Inflammatory macrophage (primary cell): ENCODE results near the gene ELMO1.

Experiments
- DNase-seq, 2 donors: peaks; one replicate each; pipeline ENCODE4 v3.0.0-alpha.2; 2020 to 2022

ELMO1 gene

DNA sequence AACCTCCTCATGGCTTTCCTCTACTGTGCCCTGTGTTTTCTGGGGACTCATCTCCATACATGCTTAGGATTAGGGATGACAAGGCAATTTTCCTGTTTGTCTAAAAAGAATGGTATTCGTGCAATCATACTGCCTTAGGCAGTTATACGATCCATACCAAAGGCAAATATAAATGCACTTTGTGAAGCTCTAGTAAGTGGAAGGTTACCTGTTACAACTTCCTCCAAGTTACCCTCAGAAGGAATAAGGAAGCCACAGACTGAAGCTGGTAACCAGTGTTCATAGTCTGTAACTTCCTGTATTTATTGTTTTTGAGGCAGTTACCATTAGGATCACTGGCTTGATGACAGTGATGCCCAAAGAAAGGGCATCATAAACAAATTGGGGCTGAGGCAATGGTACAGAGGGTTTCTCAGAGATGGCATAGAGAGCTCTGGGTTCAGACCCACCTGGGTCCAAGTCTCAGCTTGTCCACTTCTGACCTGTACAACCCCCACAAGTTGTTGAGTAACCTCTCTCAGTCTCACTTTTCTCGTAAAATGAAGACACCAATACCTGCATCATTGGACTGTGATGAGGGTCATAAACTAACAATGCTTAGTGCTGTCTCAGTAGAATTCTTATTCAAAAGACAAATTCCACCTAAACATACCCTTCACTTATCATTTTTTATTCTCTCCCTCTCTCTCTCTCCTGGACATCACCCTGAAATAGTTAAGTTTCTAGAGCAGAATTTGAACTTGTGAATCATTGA lies 138.2 kb downstream of the ELMO1 start:
- DNase-seq: peak; percentile 66 to 77

DNA sequence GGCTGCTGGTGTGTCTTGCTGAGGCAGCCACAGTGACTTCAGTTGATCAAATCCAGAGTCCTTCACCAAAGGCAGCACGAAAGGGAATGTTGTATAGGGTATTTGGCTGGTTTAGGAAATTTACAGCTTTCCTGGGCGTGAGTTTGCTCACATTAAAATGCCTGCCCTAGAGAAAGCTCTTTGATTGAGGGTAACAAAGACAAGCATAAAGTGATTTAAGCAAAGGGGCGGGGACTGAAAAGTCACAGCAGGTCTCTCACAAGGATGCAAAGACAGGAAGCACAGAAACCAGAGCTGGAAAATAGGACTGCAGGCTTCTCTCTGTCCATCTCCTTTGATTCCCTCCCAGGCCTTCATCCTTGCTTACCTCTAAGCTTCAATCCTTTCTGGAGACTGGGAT lies 139.2 kb downstream of the ELMO1 start:
- DNase-seq: no peak

DNA sequence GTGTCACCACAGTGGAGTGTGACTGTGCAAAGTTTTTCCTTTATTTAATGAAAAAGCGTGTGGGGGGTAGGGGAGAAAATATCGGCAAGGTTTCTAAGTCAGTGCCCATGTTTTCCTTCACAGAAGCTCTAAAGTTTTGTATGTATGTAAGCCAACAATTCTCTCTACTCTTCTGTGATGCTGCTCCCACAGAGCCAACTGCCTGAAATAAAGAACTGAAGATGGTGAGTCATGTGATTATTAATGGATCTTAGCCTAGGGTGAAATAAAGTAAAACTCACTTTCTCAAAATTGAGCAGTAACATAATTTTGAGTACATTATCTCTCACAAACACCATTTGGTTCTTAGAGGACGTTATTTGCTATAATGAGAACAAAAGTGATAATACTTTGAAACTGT lies 143.7 kb downstream of the ELMO1 start:
- peak in 1 of 2 donors; percentile 16 for DNase-seq

DNA sequence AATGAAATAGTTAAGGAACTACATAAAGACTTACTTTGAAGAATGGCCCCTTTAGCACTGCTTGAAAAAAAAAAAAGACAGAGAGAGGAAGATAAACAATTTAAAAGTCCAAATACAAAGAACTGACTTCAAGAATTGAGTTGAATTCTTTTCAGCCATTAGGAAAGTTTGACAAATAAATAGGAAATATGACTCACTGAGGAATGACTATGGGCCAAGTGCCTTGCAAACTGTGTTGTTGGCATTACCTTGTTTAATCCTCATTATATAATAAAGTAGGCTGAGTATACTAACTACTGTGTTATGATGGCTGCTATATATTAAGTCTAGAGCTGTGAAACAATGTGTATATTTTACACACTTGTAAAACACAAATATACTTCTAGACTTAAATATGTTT lies 151.1 kb downstream of the ELMO1 start:
- peak; percentile 15 to 18 for DNase-seq

DNA sequence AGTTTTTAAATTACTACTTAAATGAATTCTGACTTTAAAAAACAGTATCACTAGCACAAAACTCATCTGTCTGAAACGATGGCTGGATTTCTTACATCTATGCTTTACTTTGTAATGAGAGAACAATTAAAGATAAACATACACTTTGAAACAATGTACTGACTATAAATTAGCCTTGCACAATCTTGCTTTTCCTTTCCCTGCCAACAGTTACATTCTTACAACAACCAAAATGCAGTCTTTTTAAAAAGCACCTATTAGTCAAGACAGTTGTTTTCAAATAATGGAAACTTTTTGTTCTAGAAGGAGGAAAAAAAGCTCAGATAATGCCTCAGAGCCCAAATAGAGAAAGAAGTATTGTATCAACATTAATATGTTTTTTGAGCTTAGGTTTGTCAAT lies 153.3 kb downstream of the ELMO1 start:
- no peak for DNase-seq

DNA sequence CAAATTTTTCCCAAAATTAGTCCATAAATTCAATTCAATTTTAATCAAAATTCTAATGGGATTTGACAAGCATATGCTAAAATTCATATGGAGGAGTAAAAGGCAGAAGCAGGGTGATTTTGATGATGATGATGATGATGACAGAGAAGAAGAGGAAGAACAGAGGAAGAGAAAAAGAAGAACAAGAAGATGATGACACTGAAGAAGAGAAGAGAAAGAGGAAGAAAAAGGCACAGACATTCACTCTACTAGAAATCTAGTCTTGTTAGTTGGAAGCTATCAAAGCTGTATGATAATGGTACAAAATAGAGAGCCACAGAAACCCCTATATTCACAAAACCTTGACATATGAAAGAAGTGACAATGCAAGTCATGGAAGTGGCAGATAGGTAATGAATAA lies 157.9 kb downstream of the ELMO1 start:
- DNase-seq: peak in 1 of 2 donors; percentile 55

DNA sequence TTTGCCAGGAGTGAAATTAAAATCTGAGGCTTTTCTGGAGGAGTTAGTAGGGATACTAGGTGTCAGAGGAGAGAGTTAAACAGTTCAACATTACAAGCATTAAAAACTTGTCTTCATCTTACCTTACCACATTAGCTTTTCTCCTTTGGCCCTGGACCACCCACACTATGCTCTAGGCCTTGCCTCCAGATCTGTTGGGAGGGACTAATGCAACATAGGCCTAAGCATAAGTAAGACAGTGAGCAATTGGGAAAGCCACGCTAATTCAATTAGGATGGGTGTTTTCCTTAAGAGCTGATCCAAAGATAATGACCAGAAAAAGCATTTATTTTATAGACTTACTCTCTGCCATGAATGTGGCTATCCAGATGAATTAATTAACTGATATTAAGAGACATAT lies 158.9 kb downstream of the ELMO1 start:
- no peak for DNase-seq

DNA sequence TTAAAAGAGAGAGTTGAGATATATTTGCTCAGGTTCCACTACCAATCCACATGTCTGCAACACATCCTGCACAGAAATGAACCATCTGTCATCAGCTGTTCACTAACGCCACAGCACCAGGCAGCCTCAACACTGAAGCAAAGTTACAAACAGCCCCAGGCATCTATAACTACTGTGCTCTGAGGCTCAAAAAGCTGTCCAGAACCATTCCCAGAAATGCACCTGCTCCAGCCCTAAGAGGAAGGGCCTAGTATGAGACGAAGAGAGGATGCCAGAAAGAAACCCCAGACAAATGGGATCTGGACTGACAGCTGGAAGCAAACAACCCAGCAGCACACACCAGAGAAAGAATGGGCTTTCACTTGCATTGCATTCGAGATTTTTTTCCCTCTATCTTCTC lies 159.3 kb downstream of the ELMO1 start:
- no peak for DNase-seq

DNA sequence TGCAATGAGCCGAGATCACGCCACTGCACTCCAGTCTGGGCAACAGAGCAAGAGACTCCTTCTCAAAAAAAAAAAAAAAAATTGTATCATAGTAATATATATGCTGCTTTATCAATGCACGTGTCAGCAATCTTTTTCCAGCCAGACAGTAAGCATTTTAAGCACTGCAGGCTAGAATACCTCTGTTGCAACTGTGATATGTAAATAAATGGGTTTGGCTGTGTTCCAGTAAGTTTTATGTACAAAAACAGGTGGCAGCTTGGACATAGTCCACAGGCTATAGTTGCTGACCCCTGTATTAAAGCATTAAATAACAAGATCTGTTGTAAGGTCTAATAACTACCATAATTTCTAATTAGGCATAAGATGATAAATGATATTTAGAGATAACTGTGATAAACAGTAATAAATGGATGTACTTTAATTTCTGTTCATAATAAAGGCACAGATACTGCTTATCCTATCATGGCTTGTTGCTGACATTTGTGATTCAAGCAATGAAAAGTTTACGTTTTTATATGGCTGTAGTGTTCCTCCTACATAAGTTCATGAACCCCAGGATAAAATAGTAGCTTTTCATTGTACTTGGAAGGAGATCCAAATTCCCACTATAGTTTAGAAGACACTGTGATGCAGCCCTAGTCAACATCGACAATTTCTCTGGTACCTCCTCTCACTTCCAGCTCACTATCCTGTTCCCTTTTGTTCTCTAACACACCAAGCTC lies 161.4 kb downstream of the ELMO1 start:
- no peak for DNase-seq

DNA sequence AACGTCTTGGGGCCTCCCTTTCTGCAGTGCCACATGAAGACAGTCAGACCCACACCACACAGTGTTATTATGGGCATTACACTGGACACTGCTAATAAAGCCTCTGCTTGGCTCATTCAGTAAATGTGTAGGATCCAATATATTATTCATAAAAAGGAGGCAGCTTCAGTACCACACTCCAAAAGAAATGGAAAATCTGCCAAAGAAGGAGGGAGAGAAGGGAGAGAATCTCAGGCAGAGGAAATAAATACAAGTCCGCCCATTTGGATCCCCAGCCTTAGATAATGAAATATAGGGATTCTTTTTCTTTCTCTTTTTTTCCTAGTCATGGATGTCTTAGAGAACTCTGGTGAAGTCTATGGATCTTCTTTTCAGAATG lies 162.2 kb downstream of the ELMO1 start:
- no peak for DNase-seq

DNA sequence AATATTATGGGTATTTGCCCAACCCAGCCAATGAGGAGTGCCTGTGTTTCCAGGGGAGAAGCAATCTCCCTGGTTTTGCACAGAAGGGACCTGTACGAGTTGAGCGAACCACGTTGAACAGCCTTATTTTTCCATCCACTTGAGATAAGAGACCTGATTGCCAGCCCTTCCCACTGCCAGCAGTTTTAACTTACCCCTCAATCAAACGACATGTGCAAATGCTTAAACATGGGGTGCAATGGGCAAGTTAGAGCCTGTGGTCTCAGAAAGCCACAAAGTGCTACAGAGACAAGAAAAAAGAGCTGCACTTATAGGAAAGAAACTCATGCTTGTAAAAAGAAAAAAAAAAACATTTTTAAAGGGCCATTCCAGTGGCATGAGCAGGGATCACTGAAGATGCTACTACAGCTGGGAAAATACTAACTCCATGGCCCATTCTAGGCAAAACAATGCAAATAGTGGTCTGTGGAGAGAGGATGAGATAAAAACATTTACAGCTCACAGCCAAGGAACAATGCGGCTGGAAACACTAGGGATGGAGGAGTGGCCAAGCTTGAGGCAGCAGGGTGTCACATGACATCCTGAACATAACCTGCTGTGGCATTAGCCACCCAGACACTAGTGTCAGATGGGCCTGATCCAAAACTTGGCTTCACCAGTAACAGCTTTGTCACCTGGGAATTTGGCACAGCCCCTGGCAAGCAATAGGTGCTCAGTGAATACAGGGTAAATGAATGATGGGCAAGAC lies 162.8 kb downstream of the ELMO1 start:
- no peak for DNase-seq

DNA sequence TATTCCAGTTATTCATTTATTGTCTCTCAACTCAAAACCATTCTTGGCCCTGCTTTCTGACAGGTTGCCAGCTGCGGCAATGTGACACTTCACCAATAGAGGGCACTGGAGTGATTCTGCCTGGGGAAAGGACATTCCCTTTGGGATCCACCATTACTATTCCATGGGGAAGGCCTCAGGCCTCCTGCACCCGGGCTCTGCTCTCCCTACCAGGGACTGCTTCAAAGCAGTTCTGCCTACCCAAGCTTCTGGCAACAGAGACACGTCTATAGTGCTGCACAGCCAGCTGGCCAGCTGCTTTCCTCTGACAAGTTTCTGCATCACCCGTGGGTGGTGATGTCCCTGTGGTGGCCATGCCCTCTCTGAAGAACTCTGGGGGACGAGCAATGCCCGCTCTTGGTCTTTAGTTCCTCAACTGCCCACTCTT lies 163.8 kb downstream of the ELMO1 start:
- peak; percentile 89 to 95 for DNase-seq

DNA sequence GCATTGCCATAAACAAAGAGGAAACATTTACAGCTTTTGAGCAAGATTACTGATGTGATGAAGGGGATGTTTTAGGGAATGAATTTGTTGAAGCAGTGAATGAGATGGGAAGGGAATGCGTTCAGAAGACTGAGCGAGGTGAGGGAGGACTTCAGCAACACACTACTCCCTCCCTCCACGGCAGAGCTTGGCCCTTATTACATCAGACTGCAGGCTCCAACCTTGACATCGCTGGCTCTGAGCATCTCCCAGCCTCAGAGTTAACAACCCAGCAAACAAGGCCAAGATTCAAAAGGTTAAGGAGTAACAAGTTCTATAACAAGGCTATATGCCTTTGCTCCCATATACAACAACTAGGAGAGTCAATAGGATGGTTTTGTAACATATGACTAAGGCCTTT lies 164.4 kb downstream of the ELMO1 start:
- DNase-seq: no peak

DNA sequence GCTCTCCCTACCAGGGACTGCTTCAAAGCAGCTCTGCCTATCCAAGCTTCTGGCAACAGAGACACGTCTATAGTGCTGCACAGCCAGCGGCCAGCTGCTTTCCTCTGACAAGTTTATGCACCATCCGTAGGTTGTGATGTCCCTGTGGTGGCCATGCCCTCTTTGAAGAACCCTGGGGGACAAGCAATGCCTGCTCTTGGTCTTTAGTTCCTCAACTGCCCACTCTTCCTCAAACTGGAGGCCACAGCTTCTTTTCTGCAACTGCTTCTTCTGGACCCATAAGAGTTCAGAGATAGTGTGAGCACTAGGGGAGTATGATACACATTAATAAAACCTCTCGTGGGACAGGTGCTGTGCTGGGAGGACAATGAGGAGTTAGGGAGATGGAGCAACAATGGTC lies 164.9 kb downstream of the ELMO1 start:
- peak; percentile 64 to 80 for DNase-seq

DNA sequence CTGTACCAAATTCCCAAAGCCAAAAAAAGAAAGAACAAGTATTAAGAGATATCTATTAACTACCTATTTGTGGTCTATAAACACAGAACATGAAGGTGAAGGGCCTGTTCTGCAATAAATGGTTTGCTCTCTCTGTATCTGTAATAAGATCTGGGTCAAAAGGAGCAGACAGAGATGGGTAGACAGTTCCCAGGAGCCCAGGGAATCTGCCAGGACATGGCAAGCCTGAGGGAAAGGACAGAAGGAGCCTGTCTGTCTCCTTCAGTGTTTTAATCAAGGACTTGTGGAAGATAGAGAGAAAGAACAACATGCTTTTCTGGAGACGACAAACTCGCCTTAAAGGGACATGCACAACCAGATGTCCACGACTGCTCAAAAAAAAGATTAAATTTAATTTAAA lies 165.7 kb downstream of the ELMO1 start:
- DNase-seq: no peak

DNA sequence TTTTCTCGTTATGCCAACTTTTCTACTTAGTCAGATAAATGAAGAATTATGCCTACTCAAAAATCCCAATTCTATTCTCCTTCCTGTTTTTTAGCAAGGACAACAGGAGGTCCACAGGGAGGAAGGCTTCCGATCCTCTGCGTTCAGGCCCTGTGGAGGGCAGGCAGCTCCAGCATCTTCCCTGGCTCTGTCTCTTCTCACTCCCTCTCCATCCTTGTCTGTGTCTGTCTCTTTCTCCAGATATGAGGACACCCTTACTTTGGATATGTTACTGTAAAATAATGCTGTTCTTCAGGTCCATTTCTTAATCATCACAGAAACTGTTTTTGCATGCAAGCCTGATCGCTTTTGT lies 166.6 kb downstream of the ELMO1 start:
- DNase-seq: no peak

DNA sequence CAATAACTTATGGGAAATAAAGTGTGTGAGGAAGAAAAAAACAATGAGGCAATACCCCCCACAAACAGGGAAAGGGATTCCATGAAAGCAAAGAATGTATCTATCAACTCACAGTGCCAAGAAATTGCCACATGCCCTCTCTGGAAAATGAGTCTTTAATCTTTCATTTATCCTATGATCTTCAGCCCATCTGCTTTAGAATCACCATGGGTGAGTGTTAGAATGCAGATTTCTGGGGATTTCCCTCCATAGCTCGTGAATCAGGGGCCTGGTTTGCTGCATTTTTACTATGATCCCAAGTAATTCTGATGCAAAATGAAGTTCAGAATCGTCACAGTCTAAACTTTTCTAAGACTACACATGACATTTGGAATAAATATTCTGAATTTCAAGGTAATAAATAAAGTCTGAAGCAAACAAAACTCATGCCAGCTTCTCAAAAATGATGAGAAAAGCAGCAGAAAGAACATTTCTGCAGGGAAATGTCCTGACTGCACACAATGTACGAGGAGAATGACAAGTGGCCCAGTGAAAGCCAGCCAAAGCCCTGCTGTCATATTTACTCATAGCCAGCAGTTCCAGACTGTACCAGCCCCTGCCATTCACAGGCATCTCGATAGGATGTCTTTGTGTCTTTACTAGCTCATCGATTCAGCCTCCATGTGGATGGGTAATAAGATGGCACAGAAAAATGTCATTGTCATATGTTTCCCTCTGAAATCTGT lies 167.1 kb downstream of the ELMO1 start:
- no peak for DNase-seq

DNA sequence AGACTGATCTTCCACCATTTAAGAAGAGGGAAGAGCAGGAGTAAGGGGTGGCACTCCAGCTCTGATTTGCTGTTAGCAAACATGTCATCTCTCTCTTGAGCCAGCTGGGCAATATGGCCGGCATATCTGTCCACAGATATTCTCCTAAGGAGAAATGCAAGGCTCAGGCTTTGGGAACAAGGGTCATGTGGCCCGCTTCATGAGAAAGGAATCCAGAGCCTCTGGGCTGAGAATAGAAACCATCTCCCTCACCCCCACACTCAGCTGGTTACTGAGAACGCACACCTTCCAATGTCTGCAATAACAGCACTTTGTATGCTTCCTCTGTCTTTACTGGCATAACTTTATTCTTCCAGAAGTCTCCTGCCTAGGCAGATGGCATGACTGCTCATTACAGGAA lies 171.2 kb downstream of the ELMO1 start:
- peak in 1 of 2 donors; percentile 15 for DNase-seq

DNA sequence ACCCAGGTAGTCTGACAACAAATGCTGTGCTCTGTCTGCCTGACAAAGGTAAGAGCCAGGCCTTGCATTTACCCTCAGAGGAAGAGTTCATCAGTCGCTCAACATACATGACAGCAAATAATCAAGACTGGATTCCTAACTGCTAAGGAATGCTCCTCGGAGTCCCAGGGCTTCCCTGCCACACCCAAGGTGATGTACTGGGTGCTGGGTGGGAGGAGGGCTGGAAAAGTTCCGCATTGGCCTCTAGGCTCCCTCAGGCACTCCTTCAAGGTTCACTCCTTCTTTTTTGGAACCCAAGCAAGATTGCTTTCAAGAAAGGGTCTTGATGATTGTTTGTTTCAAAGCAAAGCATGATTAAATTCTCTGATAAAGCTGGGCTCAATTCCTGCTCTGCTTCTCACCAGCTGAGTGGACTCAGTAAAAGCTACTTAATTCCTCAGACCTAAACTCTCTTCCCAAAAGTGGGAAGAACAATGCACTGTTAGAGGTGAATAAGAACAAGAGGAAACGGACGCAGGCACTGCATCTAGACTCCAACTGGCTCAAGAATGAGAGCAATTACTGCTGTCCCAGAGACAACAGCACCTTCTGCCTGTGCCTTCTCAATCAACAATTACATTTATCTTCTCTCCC lies 173.5 kb downstream of the ELMO1 start:
- DNase-seq: no peak

DNA sequence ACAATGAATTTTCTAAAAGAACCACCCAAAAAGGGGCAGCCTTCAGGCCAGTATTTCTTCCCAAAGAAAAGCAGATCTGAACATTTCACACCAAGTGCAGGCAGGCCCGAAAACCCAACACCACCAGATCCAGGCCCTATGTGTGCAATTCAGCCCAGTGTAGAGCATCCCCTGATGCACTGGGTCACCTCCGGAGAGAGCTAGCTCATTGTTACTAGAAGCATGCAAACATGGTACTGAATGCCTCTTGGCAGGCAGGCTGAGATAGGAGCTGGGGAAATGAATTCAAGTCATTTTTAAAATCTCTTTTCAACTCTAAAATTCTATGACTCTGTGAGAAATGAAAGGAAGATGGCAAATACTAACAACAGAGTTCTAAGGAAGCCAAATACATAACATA lies 174.8 kb downstream of the ELMO1 start:
- DNase-seq: no peak

DNA sequence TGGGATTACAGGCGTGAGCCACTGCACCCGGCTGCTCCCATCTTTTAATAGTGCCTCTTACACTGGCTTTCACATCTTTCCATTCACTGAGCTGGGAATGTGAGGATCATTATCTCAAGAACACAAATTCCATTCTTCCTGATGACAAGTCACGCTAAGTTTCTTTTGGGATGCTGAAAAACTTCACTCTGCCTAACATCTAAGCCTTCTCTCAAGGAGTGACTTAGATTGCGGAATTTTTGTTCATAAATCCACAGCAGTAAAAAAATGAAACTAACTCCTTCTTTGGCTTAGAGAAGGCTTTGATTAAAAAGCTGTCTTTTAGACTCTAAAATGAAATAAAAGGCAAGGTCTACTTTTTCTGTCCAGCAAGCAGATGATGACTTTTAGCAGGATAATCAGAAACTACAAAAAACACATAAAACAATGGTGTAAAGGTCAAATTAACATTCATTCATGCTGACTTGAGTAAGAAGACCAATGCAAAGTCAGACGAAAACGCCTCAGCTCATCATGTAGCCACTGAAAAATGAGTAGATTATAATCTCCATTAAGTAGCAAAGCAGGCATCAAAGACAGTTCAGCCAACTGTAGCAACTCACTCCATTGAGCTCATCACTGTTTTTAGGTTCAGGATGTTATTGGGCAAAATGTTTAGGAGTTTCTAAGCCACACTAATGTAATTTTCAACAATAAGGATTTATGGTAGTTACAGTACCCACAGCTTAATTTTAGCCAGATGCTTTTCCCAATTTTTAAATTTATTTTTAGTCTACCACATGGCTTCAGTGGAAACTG lies 178.8 kb downstream of the ELMO1 start:
- DNase-seq: no peak

DNA sequence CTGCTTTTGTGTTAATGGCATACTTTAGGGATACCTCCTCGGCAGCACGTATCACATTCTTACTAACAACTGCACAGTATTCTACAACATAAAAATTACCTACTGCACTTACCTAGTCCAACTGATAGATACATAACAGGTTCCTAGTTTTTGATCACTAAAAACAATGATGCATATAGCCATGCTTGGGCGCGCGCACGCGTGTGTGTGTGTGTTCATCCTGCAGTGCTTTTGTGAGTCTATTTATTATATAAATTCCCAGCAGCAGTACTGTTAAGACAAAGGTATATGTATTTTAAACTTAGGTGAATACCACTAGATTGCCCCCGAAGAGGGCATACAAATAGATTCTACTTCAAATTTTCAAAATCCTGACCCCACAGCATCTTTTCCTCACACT lies 181.4 kb downstream of the ELMO1 start:
- DNase-seq: no peak
